Left hindlimb (tissue), 1 donor: ENCODE results near the gene ZDHHC13.

Experiments
- DNase-seq: peaks from one replicate; pipeline ENCODE4 v3.0.0-alpha.2; 2018

The ZDHHC13 gene

DNA sequence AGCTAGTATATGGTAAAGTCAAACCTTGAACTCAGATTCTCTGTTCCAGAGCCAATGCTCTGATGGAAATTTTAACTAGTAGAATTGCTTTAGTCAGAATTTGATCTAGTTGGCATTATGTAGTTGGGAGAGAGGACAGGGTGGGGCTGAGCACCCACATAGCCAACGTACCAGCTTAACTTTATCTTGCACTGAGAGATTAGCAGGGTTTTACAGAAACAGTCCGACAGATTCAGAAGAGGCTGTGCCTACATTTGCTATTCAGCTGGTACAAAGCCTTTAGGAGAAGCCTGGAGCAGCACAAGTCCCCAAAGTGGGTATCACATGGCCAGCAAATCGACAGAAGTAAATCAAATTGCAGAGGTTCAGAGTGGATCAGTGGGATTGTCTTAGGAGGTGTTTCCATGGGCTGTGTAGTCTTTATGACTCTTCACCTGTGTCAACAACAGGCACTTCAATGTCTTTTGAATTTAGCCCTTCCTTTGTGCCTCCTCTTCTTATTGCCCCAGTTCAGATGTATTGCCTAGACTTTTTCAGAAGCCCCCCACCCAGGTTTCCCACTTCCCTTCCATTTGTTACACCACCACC is 92.1 kb downstream of the ZDHHC13 start:
- DNase-seq, result no peak

GRCh38 chr11:19209617-19210370 is 92.8 kb downstream of the ZDHHC13 start:
- DNase-seq, result no peak

DNA sequence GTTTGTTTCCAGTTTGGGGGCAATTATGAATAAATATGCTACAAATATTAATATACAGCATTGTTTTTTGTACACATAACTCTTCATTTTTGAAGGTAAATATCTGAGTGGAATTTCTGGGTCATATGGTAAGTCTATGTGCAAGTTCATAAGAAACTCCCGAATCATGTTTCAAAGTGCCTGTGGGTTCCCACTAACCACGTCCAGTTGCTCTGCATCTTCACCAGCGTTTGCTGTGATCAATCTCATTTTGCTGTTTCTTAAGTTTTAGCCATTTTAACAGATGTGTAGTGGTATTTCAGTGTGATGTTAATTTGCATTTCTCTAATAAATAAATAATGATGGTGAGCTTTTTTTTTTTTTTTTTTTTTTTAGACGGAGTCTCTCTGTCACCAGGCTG is 99.1 kb downstream of the ZDHHC13 start:
- no peak for DNase-seq

GRCh38 chr11:19216709-19217374 is 99.9 kb downstream of the ZDHHC13 start:
- no peak for DNase-seq

DNA sequence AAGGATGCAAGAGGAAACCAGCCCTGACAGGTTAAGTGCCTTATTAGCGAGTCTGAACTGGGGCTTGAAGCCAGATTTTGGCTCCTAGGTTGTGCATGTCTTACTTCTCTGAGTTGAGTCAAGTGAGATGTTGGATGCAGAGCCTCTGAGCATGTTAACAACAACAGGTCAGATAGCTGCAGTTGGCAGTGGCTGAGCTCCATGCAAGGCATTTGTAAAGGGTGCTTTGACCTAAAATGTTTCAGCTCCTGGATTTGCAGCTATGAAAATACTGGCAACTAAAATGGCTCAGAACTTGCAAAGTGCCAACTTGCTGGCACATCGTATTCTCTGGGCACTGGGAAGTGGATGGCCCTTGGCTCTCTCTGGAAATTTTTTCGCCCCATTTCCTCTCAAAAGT is 101.2 kb downstream of the ZDHHC13 start:
- DNase-seq, result no peak

DNA sequence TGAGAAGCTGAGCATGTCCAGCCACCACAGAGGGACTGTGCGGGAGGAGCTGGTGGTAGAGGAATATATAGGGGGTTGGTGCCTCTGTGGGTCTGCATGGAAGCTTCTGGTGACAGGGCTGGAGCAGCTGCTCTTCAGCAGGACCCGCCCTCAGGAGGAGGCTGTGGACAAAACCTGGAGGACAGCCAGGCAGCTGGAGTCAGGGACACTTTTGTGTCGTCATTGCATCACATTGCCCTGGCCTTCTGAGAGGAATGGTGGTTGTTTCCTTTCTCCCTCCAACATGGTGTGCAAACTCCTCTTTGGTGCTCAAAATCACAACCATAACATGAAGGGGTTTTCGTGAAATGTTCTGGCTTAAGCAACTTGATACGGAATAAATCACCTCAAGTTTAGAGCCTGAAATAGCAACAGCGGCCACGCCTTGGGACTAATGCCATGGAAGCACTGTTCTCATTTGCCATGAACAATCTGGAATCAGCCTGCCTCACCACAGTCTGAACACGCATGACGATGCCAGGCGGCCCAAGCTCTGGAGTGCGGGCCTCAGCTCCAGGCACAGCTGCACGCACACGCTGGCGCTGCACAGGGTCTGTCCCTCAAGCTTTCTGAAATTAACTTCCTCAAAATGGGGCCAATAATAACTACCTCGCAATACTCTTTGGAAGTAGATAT is 102.0 kb downstream of the ZDHHC13 start:
- DNase-seq, result peak; percentile 66

- no peak for DNase-seq
Observed at GRCh38 chr11:19220903-19221724, 104.1 kb downstream of the ZDHHC13 start.

- DNase-seq, result no peak
Observed at GRCh38 chr11:19225123-19225522, 108.2 kb downstream of the ZDHHC13 start.

DNA sequence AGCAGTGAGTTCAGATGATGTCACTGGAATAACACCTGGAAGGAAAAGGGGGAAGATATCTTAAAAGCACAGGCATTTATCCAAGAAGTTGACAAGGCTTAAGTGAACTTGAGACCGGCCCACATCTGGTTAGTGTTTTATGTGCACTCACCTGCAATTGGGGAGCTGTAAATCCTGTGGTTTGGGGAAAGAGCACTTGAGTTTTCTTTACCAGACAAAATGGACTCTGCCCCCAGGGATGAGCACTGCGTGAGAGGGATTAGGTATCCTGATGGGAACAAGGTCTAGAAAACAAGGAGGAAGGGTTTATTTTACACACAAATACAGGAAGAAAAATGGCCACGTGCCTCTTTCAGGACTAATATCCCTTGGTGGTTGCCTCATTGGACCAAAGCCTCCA is 108.6 kb downstream of the ZDHHC13 start:
- DNase-seq, result no peak
